A549 (cell line): ENCODE measurements around the gene PIAS3.

Experiments
- BCL3 ChIP-seq: fragments of >200 bp; sonication (Bioruptor Twin); formaldehyde crosslinking; IDR thresholded peaks from 3 replicates; pipeline ENCODE4 v1.6.1; 2016
- CTCF ChIP-seq: fragments of >200 bp; sonication (Bioruptor Twin); formaldehyde crosslinking; IDR thresholded peaks from 3 replicates; pipeline ENCODE4 v1.5.1; 2016
- EP300 ChIP-seq, 2 experiments: fragments of >200 bp; sonication (Bioruptor Twin); formaldehyde crosslinking; IDR thresholded peaks; 2 replicates in 1 of 2; 3 replicates in 1 of 2; pipeline ENCODE4 v1.6.1; 2016 to 2017
- POLR2A ChIP-seq: IDR thresholded peaks from 2 replicates; pipeline ENCODE4 v1.6.1; 2012; ENCODE audit warnings: mild to moderate bottlenecking, low read length
- RNF2 ChIP-seq: fragments of 200-600 bp; sonication (generic); IDR thresholded peaks from 2 replicates; pipeline ENCODE4 v1.6.1; 2016; ENCODE audit warnings: low read depth, mild to moderate bottlenecking, antibody characterized with exemption, moderate library complexity, borderline replicate concordance

- TF ChIP-seq CTCF (no peak), POLR2A (no peak), EP300 (IDR thresholded peaks at IDR 0.05) (no peak), BCL3 (no peak), RNF2 (no peak)
These were observed 11.1 kb downstream of the PIAS3 start for GRCh38 chr1:145847827-145848226.
